H1 (cell line): ENCODE data around the gene GLTP. TPM values are rescaled to one million over a fixed set of nuclear protein-coding genes. Genes with fewer than 3 reads are reported as not detected.

Experiments used
- CTCF ChIA-PET: fragments of 300-600 bp; sonication (Branson Sonifier 250); formaldehyde crosslinking; loops from one replicate; lab custom pipeline; 2021; ENCODE audit not compliant: partially characterized antibody; lab: Charles Lee
- POLR2A ChIA-PET: fragments of 300-600 bp; sonication (Branson Sonifier 250); formaldehyde crosslinking; loops from one replicate; lab custom pipeline; 2021; ENCODE audit warnings: inconsistent platforms; ENCODE audit not compliant: partially characterized antibody; lab: Charles Lee
- DNase-seq, 2 experiments: peaks; one replicate each; pipeline versions ENCODE4 v3.0.0 to v3.0.0-alpha.2; 2010 to 2022; ENCODE audit warnings: low spot score in 2 of 2, low read depth in 1 of 2, mixed read lengths in 1 of 2
- FAIRE-seq: peaks from 2 replicates; lab custom pipeline; 2011; peaks lifted over from hg19 to GRCh38; lab: Jason Lieb, UNC
- H2AFZ ChIP-seq: 2 replicates; pipeline ENCODE4 v1.8.1; 2012; ENCODE audit warnings: low read length, inconsistent platforms
- H2AK5ac ChIP-seq: 2 replicates; pipeline ENCODE4 v1.6.1; 2013; ENCODE audit warnings: low read depth, low read length
- H2BK120ac ChIP-seq: replicated peaks from 2 replicates; pipeline ENCODE3; 2013; ENCODE audit warnings: low read depth, low read length, inconsistent platforms
- H2BK12ac ChIP-seq: 2 replicates; pipeline ENCODE4 v1.6.1; 2013; ENCODE audit warnings: low read depth, low read length
- H2BK15ac ChIP-seq: 2 replicates; pipeline ENCODE4 v1.6.1; 2013; ENCODE audit warnings: low read length
- H2BK20ac ChIP-seq: 2 replicates; pipeline ENCODE4 v1.6.1; 2013; ENCODE audit warnings: low read length
- H2BK5ac ChIP-seq: 2 replicates; pipeline ENCODE4 v1.6.1; 2013; ENCODE audit warnings: low read depth, low read length
- H3K14ac ChIP-seq: 2 replicates; pipeline ENCODE4 v1.6.1; 2013; ENCODE audit warnings: inconsistent platforms; ENCODE audit not compliant: insufficient read length
- H3K18ac ChIP-seq: 2 replicates; pipeline ENCODE4 v1.6.1; 2013; ENCODE audit warnings: low read length; ENCODE audit errors: extremely low read depth
- H3K23ac ChIP-seq: 2 replicates; pipeline ENCODE4 v1.6.1; 2013; ENCODE audit warnings: inconsistent platforms; ENCODE audit not compliant: insufficient read length
- H3K23me2 ChIP-seq: 2 replicates; pipeline ENCODE4 v1.6.1; 2013; ENCODE audit warnings: low read depth, low read length
- H3K27ac ChIP-seq: 2 replicates; pipeline ENCODE4 v1.6.1; 2011; ENCODE audit warnings: low read depth, low read length, inconsistent platforms
- H3K27me3 ChIP-seq, 4 experiments: replicated peaks in 1 of 4; 1 replicate in 1 of 4; 2 replicates in 3 of 4; pipeline versions ENCODE4 v1.6.1 to v1.8.1; 2011 to 2013; ENCODE audit warnings: low read length in 3 of 4, mild to moderate bottlenecking in 3 of 4, inconsistent platforms in 2 of 4, mixed read lengths in 2 of 4, moderate library complexity in 1 of 4; ENCODE audit not compliant: control insufficient read depth in 3 of 4, insufficient read depth in 3 of 4; ENCODE audit errors: extremely low read depth in 1 of 4
- H3K36me3 ChIP-seq, 4 experiments: 2 replicates each; pipeline versions ENCODE4 v1.6.1 to v1.8.1; 2011 to 2013; ENCODE audit warnings: mild to moderate bottlenecking in 4 of 4, low read length in 3 of 4, moderate library complexity in 2 of 4, control low read depth in 1 of 4, inconsistent platforms in 1 of 4; ENCODE audit not compliant: insufficient read depth in 4 of 4, control insufficient read depth in 2 of 4
- H3K4ac ChIP-seq: replicated peaks from 2 replicates; pipeline ENCODE3; 2013; ENCODE audit warnings: low read length, low read depth, mixed read lengths, inconsistent platforms; ENCODE audit not compliant: insufficient read length
- H3K4me1 ChIP-seq, 4 experiments: replicated peaks in 1 of 4; 1 replicate in 1 of 4; 2 replicates in 3 of 4; pipeline versions ENCODE4 v1.6.1 to v1.8.1; 2011 to 2013; ENCODE audit warnings: low read length in 3 of 4, inconsistent platforms in 2 of 4, mixed read lengths in 1 of 4; ENCODE audit not compliant: insufficient read depth in 4 of 4, control insufficient read depth in 3 of 4
- H3K4me2 ChIP-seq, 2 experiments: 2 replicates each; pipeline versions ENCODE4 v1.6.1 to v1.8.1; 2011 to 2013; ENCODE audit warnings: low read depth in 2 of 2, low read length in 2 of 2, control low read depth in 1 of 2, inconsistent platforms in 1 of 2, mild to moderate bottlenecking in 1 of 2; ENCODE audit not compliant: insufficient read depth in 1 of 2
- H3K4me3 ChIP-seq, 4 experiments: fragments of 200-600, 300-600 bp in 1 of 4; sonication (generic), shearing (Covaris generic), sonication (Bioruptor Twin) in 1 of 4; 2 replicates each; pipeline versions ENCODE4 v1.5.1 to v1.8.1; 2011 to 2016; ENCODE audit warnings: low read length in 4 of 4, low read depth in 3 of 4, control low read depth in 2 of 4, inconsistent platforms in 2 of 4, mild to moderate bottlenecking in 2 of 4, mixed read lengths in 1 of 4, moderate library complexity in 1 of 4; ENCODE audit not compliant: insufficient read depth in 2 of 4; ENCODE audit errors: extremely low read depth in 1 of 4
- H3K56ac ChIP-seq: replicated peaks from 2 replicates; pipeline ENCODE3; 2013; ENCODE audit warnings: low read depth, mild to moderate bottlenecking, mixed read lengths, low read length, inconsistent platforms; ENCODE audit not compliant: insufficient read length
- H3K79me1 ChIP-seq: 2 replicates; pipeline ENCODE4 v1.6.1; 2013; ENCODE audit warnings: low read depth, low read length, control low read depth
- H3K79me2 ChIP-seq, 2 experiments: 2 replicates each; pipeline versions ENCODE4 v1.6.1 to v1.8.1; 2012 to 2013; ENCODE audit warnings: low read length in 2 of 2, mild to moderate bottlenecking in 2 of 2, inconsistent platforms in 1 of 2; ENCODE audit not compliant: insufficient read depth in 2 of 2, control insufficient read depth in 1 of 2
- H3K9ac ChIP-seq, 4 experiments: replicated peaks in 1 of 4; 1 replicate in 1 of 4; 2 replicates in 3 of 4; pipeline versions ENCODE4 v1.6.1 to v1.8.1; 2011 to 2013; ENCODE audit warnings: low read depth in 3 of 4, low read length in 3 of 4, control low read depth in 2 of 4, mild to moderate bottlenecking in 2 of 4, moderate library complexity in 2 of 4, inconsistent platforms in 1 of 4; ENCODE audit errors: extremely low read depth in 1 of 4
- H3K9me3 ChIP-seq, 2 experiments: 2 replicates each; pipeline versions ENCODE4 v1.6.1 to v1.8.1; 2012 to 2013; ENCODE audit warnings: mild to moderate bottlenecking in 2 of 2, moderate library complexity in 2 of 2, control low read depth in 1 of 2, inconsistent platforms in 1 of 2, low read depth in 1 of 2, low read length in 1 of 2, mixed read lengths in 1 of 2; ENCODE audit not compliant: insufficient read depth in 2 of 2
- H4K20me1 ChIP-seq, 2 experiments: replicated peaks in 1 of 2; 2 replicates each; pipeline versions ENCODE3 to v1.8.1; 2011 to 2013; ENCODE audit warnings: inconsistent platforms in 2 of 2, low read length in 2 of 2, mild to moderate bottlenecking in 1 of 2; ENCODE audit not compliant: insufficient read depth in 2 of 2, control insufficient read depth in 1 of 2
- H4K5ac ChIP-seq: 2 replicates; pipeline ENCODE4 v1.6.1; 2013; ENCODE audit warnings: low read length, low read depth, mixed read lengths, inconsistent platforms; ENCODE audit not compliant: insufficient read length
- H4K8ac ChIP-seq: 2 replicates; pipeline ENCODE4 v1.8.0; 2013; ENCODE audit warnings: mild to moderate bottlenecking, moderate library complexity, low read length, inconsistent platforms; ENCODE audit not compliant: insufficient read depth; ENCODE audit errors: extremely low read depth
- H4K91ac ChIP-seq: replicated peaks from 2 replicates; pipeline ENCODE3; 2013; ENCODE audit warnings: low read length, mixed read lengths, inconsistent platforms; ENCODE audit not compliant: insufficient read length
- KDM1A ChIP-seq: fragments of 200-600, 300-600 bp; sonication (generic); IDR thresholded peaks from 2 replicates; pipeline ENCODE4 v1.7.1; 2016; ENCODE audit warnings: mild to moderate bottlenecking, low read length, borderline replicate concordance
- MAX ChIP-seq: IDR thresholded peaks from 2 replicates; pipeline ENCODE4 v1.6.1; 2012; ENCODE audit warnings: inconsistent platforms
- SIRT6 ChIP-seq: IDR thresholded peaks from one replicate; pipeline ENCODE4 v1.7.1; 2012; ENCODE audit warnings: low read length, inconsistent platforms
- TCF12 ChIP-seq: IDR thresholded peaks from 2 replicates; pipeline ENCODE4 v1.6.1; 2011; ENCODE audit warnings: low read depth, mild to moderate bottlenecking, low read length
- WGBS, 2 experiments: shearing (Covaris generic) in 1 of 2; methylation state at CpG; one replicate each; pipeline versions ENCODE4 v1.1.6 to v1.1.7; 2013 to 2015; ENCODE audit warnings: low lambda C conversion rate in 2 of 2, mixed read lengths in 2 of 2, inconsistent platforms in 1 of 2, low coverage in 1 of 2, missing lambda C conversion rate in 1 of 2; ENCODE audit not compliant: insufficient replicate concordance in 2 of 2, insufficient coverage in 1 of 2, insufficient read length in 1 of 2; ENCODE audit errors: extremely low coverage in 1 of 2, missing lambda C conversion rate in 1 of 2; 5-methylcytosine and 5-hydroxymethylcytosine counted together
- polyA plus RNA-seq, 7 experiments: library from polyadenylated mRNA; depleted of rRNA in 3 of 7; stranded (reverse) in 5 of 7; unstranded in 2 of 7; fragments of >200 nt in 5 of 7; fragments of 200-250 nt in 2 of 7; gene quantifications; 1 replicate in 5 of 7; 2 replicates in 1 of 7; 4 replicates in 1 of 7; pipeline versions ENCODE4 v1.2.1 to v1.2.3, GENCODE V29; 2011 to 2013; ENCODE audit warnings: missing spikeins in 2 of 7, mixed read lengths in 2 of 7
- total RNA-seq: library from RNA; stranded (reverse); fragmentation: NEBNext Ultra II Directional; extraction: Animal tissue kit (Norgen Biotek cat#: 25700); gene quantifications from 2 replicates; pipeline ENCODE4 v1.2.1, GENCODE V29; 2021

Gene GLTP
- total and polyA plus RNA-seq, 2 of the 8 experiments (the other 6 are each of a cell fraction or from before 2014, with no cell fraction given): 9.8 to 26.1 TPM

DNA sequence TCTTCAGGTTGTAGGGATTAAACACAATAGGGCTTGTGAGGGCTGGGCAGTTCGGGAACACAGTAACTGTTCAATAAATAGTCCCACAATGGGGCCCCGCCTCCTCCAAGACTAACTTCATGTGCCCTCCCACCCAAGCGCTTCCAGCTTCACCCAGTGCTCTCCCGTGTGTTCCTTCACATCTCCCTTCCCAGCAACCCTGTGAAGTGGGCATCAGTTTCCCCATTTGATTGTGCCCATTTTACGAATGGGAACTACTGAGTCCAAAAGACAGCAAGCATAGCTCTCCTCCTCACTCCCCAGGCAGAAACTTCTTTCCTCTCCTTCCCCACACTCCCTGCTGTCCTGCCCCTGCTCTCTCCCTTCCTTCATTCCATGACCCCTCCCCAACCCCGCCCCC lies 40.9 kb downstream of the GLTP start:
- ChIA-PET POLR2A (no interaction called here), CTCF (interaction anchor here (0.9 to 10.9 kb wide), 5 partner anchors 7 to 87 kb away, joined by 3 to 183 read pairs (median 4); partner anchors contain the start of gene TRPV4)
- 86% methylated on average over 4 of the region's 6 CpGs; no CpG with 5 or more reads in 1 of the 2 experiments for WGBS, 2 experiments
- H3K27me3 ChIP-seq: no peaks in the 10 kb centered on the region
- no peak overlapping the region for H3K9ac ChIP-seq
- H4K20me1 ChIP-seq: no peaks in the 10 kb centered on the region
- H3K56ac ChIP-seq: no peak overlapping the region
- H4K91ac ChIP-seq: no peak overlapping the region
- no peaks in the 10 kb centered on the region for H3K23me2 ChIP-seq
- H3K4me3 ChIP-seq: no peak overlapping the region
- H3K27ac ChIP-seq: no peak overlapping the region
- H4K8ac ChIP-seq: no peak overlapping the region
- H3K4me1 ChIP-seq: peaks cover 0 to 7% (median 4%) of the 10 kb centered on the region in 4 experiments; a peak in 4 of 7 replicates
- H3K36me3 ChIP-seq: no peaks in the 10 kb centered on the region
- H3K14ac ChIP-seq: no peak overlapping the region
- no peak for DNase-seq
- H2BK12ac ChIP-seq: no peak overlapping the region
- FAIRE-seq: no peak
- H2BK20ac ChIP-seq: no peak overlapping the region
- H2BK120ac ChIP-seq: no peak overlapping the region
- no peaks in the 10 kb centered on the region for H3K9me3 ChIP-seq
- H3K18ac ChIP-seq: no peak overlapping the region
- no peak overlapping the region for H3K4me2 ChIP-seq
- no peaks in the 10 kb centered on the region for H3K79me2 ChIP-seq
- no peak overlapping the region for H2BK15ac ChIP-seq
- no peak overlapping the region for H2AFZ ChIP-seq
- H2BK5ac ChIP-seq: no peak overlapping the region
- H2AK5ac ChIP-seq: 0 out of 2 replicates have a peak overlapping the region, but pooled peaks have one; percentile 24
- TF ChIP-seq SIRT6: no peak
- no peak for TF ChIP-seq MAX
- TF ChIP-seq KDM1A: peak; percentile 70; the same call in 1 of the 2 replicates
- TF ChIP-seq TCF12: no peak
- TF ChIP-seq, all 59 proteins: peak for 1
- no peak overlapping the region for H4K5ac ChIP-seq
- no peak overlapping the region for H3K4ac ChIP-seq
- no peaks in the 10 kb centered on the region for H3K79me1 ChIP-seq
- no peak overlapping the region for H3K23ac ChIP-seq
